Tibial nerve (tissue), 4 donors: ENCODE measurements around the gene C1orf210.

Experiments used
- EP300 ChIP-seq, 2 donors: sonication (generic); formaldehyde crosslinking; IDR thresholded peaks; one replicate each; pipeline ENCODE4 v1.6.1; 2017; ENCODE audit warnings: antibody characterized with exemption in 2 of 2, mild to moderate bottlenecking in 1 of 2
- POLR2A ChIP-seq, 2 donors: fragments of 450-650 bp; IDR thresholded peaks; one replicate each; pipeline ENCODE4 v1.6.1; 2017; ENCODE audit warnings: antibody characterized with exemption in 2 of 2, mild to moderate bottlenecking in 2 of 2, moderate library complexity in 2 of 2
- TF ChIP-seq, protein P1 (sequence below), 5 experiments: fragments of 200-600 bp in 3 of 5; fragments of 450-650 bp in 2 of 5; sonication (generic) in 3 of 5; IDR thresholded peaks; one replicate each; pipeline ENCODE4 v1.5.1; 2016 to 2019; ENCODE audit warnings: antibody characterized with exemption in 5 of 5, mild to moderate bottlenecking in 3 of 5, moderate library complexity in 2 of 5

DNA sequence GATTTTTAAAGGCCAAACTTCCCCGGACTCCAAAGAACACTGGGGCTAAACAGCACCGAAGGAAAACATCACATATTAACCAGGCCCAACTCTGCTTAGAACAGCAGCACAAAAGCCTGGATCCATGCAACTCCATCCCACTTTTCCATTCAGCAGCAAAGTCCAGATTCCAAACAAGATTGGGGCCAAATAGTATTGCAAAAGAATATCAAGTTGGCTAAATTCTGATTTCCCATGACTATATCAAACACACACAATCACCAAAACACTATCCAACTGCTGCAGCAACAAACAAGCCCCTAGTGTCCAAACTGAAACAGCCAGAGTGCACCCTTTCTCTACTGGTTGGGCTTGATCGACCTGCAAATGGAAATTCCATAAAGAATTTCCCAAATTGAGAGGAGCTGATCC is 35.0 kb downstream of the C1orf210 start:
- TF ChIP-seq, protein P1, sequence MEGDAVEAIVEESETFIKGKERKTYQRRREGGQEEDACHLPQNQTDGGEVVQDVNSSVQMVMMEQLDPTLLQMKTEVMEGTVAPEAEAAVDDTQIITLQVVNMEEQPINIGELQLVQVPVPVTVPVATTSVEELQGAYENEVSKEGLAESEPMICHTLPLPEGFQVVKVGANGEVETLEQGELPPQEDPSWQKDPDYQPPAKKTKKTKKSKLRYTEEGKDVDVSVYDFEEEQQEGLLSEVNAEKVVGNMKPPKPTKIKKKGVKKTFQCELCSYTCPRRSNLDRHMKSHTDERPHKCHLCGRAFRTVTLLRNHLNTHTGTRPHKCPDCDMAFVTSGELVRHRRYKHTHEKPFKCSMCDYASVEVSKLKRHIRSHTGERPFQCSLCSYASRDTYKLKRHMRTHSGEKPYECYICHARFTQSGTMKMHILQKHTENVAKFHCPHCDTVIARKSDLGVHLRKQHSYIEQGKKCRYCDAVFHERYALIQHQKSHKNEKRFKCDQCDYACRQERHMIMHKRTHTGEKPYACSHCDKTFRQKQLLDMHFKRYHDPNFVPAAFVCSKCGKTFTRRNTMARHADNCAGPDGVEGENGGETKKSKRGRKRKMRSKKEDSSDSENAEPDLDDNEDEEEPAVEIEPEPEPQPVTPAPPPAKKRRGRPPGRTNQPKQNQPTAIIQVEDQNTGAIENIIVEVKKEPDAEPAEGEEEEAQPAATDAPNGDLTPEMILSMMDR (IDR thresholded peaks at IDR 0.05), result no peak
- TF ChIP-seq POLR2A (IDR thresholded peaks at IDR 0.05) (no peak), EP300 (IDR thresholded peaks at IDR 0.05) (no peak)
